ENCODE data around the gene USP54.

USP54 gene

DNA sequence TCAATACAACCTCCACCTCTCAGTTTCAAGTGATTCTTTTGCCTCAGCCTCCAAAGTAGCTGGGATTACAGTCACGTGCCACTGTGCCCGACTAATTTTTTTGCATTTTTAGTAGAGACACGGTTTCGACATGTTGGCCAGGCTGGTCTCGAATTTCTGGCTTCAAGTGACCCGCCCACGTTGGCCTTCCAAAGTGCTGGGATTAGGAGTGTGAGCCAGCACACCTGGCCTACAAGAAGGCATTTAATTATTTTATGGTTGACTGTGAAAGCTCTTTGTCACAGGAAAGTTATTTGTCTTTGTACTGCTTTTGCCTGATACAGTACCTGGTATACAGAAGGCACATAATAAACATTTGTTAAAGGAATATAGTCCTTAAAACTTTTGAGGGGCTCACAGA lies 37.3 kb upstream of the USP54 start:
- no peaks in the 10 kb centered on the region for H3K27me3 ChIP-seq (ENCODE audit: insufficient read depth, poor library complexity, severe bottlenecking)
- DNase-seq (ENCODE audit: low spot score): no peak
- H3K9me3 ChIP-seq (ENCODE audit: severe bottlenecking): no peaks in the 10 kb centered on the region
- no peak overlapping the region for H3K27ac ChIP-seq (ENCODE audit: poor library complexity, severe bottlenecking)
- H3K36me3 ChIP-seq (ENCODE audit: low read depth): no peaks in the 10 kb centered on the region; the same call in 1 of the 2 replicates
- no peak for TF ChIP-seq CTCF (IDR thresholded peaks at IDR 0.05; ENCODE audit: poor library complexity, severe bottlenecking)
- peaks cover 14% of the 10 kb centered on the region for H3K4me1 ChIP-seq (ENCODE audit: insufficient read depth, poor library complexity, severe bottlenecking)
- H3K4me3 ChIP-seq (ENCODE audit: severe bottlenecking): no peak overlapping the region
- no peak for ATAC-seq (ENCODE audit: low read depth)

GRCh38 chr10:73627300-73627699 lies 36.2 kb upstream of the USP54 start:
- no peaks in the 10 kb centered on the region for H3K9me3 ChIP-seq (ENCODE audit: severe bottlenecking)

DNA sequence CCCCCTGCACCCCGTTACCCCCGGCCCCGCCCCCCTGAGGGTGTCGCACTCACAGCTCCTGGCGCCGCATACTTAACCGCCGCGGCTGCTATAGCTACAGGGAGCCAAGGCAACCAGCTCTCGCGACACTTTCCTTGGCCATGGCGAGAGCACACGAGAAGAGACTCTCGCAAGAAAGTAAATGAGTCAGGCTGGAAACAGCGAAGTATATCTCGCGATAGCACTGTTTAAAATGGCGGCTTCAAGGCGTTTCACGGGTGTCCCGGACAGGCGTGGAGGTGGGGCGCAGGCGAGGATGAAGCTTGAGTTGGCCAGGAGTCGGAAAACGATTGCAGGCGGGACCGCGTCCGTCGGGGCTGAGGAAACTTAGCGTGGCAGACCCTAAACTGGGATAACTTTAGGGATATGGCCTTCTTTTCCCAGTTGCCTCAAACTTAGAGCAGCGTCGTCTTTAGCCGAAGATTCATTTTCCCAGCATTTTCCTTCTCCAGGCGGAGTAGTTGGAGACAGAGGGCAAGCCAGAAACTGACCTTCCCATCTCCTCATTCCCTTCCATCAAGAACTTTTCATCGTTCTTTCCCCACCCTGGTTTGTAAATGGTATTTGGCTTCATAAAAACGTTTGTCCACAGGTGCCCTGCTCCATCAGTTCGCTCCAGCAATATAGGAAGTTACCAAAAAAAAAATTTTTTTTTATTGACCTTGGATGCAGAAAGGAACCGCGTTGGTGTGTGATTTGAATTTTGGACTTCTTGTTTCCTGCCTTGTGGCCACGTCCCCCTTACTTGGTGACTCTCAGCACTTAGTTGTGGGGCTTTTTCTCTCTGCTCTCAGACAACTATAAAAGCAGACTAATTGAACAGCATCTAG lies 35.0 kb upstream of the USP54 start:
- peaks cover 14% of the 10 kb centered on the region for H3K4me1 ChIP-seq (ENCODE audit: insufficient read depth, poor library complexity, severe bottlenecking)
- ATAC-seq (ENCODE audit: low read depth): peak; percentile 91
- peak; percentile 92 for DNase-seq (ENCODE audit: low spot score)
- H3K27me3 ChIP-seq (ENCODE audit: insufficient read depth, poor library complexity, severe bottlenecking): no peaks in the 10 kb centered on the region
- H3K9me3 ChIP-seq (ENCODE audit: severe bottlenecking): no peaks in the 10 kb centered on the region
- peak overlapping the region; percentile 60 for H3K27ac ChIP-seq (ENCODE audit: poor library complexity, severe bottlenecking)
- no peaks in the 10 kb centered on the region; the same call in 1 of the 2 replicates for H3K36me3 ChIP-seq (ENCODE audit: low read depth)
- peak overlapping the region; percentile 53 for H3K4me3 ChIP-seq (ENCODE audit: severe bottlenecking)
- no peak for TF ChIP-seq CTCF (IDR thresholded peaks at IDR 0.05; ENCODE audit: poor library complexity, severe bottlenecking)

More at GRCh38 chr10:73627300-73627699, 36.2 kb upstream of the USP54 start:
- H3K4me1 ChIP-seq (ENCODE audit: insufficient read depth, poor library complexity, severe bottlenecking): peaks cover 14% of the 10 kb centered on the region
- DNase-seq (ENCODE audit: low spot score) (no peak), ATAC-seq (ENCODE audit: low read depth) (no peak)
- no peak overlapping the region for H3K4me3 ChIP-seq (ENCODE audit: severe bottlenecking)
- no peaks in the 10 kb centered on the region for H3K27me3 ChIP-seq (ENCODE audit: insufficient read depth, poor library complexity, severe bottlenecking)
- no peak for TF ChIP-seq CTCF (IDR thresholded peaks at IDR 0.05; ENCODE audit: poor library complexity, severe bottlenecking)
- no peak overlapping the region for H3K27ac ChIP-seq (ENCODE audit: poor library complexity, severe bottlenecking)
- H3K36me3 ChIP-seq (ENCODE audit: low read depth): no peaks in the 10 kb centered on the region; the same call in 1 of the 2 replicates

DNA sequence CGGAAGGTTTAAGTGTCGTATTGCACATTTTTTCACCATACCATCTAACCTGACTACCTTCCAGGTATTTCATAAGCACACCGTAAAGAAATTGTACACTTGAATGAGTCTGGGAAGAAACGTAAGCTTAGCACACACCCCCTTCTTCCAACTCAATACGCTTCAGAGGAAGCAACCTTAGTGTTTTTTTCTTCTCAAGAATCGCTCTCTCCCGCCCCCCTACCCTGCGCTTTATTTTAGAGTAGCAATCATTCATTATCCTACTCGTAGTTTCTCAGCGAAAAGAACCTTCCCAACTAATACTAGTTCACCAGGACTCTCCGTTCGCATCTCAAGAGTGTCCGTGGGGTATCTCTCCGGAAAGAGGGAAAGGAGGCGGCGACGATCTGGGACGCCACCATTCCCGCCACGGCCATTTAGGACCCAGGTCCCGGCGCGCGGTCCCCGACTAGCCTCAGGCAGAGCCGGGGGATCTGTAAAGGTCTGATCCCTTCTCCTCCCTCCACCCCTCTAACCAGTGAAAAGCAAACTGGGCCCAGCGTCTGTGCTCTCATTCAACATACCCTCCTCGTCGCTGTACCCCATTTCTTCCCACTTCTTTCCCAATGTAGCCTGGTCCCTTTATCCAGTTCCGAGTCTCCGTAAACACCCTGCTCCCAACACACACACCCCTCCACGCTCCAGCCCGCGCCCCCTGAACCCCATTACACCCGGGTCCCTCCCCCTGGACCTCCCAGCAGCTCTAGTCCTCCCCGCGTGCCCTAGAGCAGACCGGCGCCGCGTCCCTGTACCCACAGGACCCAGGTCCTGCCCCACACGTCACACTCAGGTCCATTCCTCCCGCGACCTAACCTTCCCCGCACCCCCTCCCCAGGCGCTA lies 34.1 kb upstream of the USP54 start:
- Histone ChIP-seq H3K9me3 (ENCODE audit: severe bottlenecking) (no peaks in the 10 kb centered on the region), H3K27ac (ENCODE audit: poor library complexity, severe bottlenecking) (peak overlapping the region; percentile 60), H3K4me3 (ENCODE audit: severe bottlenecking) (peak overlapping the region; percentile 53), H3K36me3 (ENCODE audit: low read depth) (no peaks in the 10 kb centered on the region; the same call in 1 of the 2 replicates), H3K4me1 (ENCODE audit: insufficient read depth, poor library complexity, severe bottlenecking) (peaks cover 14% of the 10 kb centered on the region), H3K27me3 (ENCODE audit: insufficient read depth, poor library complexity, severe bottlenecking) (no peaks in the 10 kb centered on the region)
- TF ChIP-seq CTCF (IDR thresholded peaks at IDR 0.05; ENCODE audit: poor library complexity, severe bottlenecking): no peak
- DNase-seq (ENCODE audit: low spot score): no peak
- peak; percentile 60 for ATAC-seq (ENCODE audit: low read depth)
